WERI-Rb-1 (cell line): ENCODE measurements around the gene RAB20.

ENCODE experiments used
- DNase-seq: peaks from one replicate; pipeline ENCODE4 v3.0.0-alpha.2; 2020
- H3K27ac ChIP-seq: fragments of 250-450 bp; sonication (Bioruptor Pico); 2 replicates; pipeline ENCODE4 v1.5.1; 2020; ENCODE audit warnings: mild to moderate bottlenecking, moderate library complexity
- H3K27me3 ChIP-seq: fragments of 250-450 bp; sonication (Bioruptor Pico); 2 replicates; pipeline ENCODE4 v1.5.1; 2021; ENCODE audit warnings: mild to moderate bottlenecking, low read depth, moderate library complexity; ENCODE audit not compliant: insufficient read depth, severe bottlenecking
- H3K36me3 ChIP-seq: fragments of 250-450 bp; sonication (Bioruptor Pico); 2 replicates; pipeline ENCODE4 v1.5.1; 2020; ENCODE audit warnings: mild to moderate bottlenecking, moderate library complexity
- H3K4me3 ChIP-seq: 2 replicates; pipeline ENCODE4 v1.5.1; 2011; ENCODE audit warnings: low read depth, mild to moderate bottlenecking, control low read depth, low read length
- H3K9me3 ChIP-seq: fragments of 250-450 bp; sonication (Bioruptor Pico); 2 replicates; pipeline ENCODE4 v1.5.1; 2021; ENCODE audit warnings: mild to moderate bottlenecking, moderate library complexity; ENCODE audit not compliant: severe bottlenecking
- CTCF ChIP-seq: IDR thresholded peaks from 2 replicates; pipeline ENCODE4 v1.5.1; 2011; ENCODE audit warnings: low read depth, mild to moderate bottlenecking, control low read depth, inconsistent platforms, low read length

RAB20 gene

GRCh38 chr13:110589793-110590390 is 28.4 kb upstream of the RAB20 start:
- Histone ChIP-seq H3K36me3 (no peaks in the 10 kb centered on the region), H3K4me3 (no peak overlapping the region), H3K27me3 (peaks cover 10% of the 10 kb centered on the region), H3K9me3 (no peaks in the 10 kb centered on the region), H3K27ac (no peak overlapping the region)
- no peak for TF ChIP-seq CTCF
- no peak for DNase-seq

GRCh38 chr13:110583178-110583865 is 21.8 kb upstream of the RAB20 start:
- Histone ChIP-seq H3K9me3 (no peaks in the 10 kb centered on the region), H3K27ac (no peak overlapping the region), H3K27me3 (no peaks in the 10 kb centered on the region), H3K36me3 (no peaks in the 10 kb centered on the region), H3K4me3 (no peak overlapping the region)
- no peak for DNase-seq
- no peak for TF ChIP-seq CTCF

- H3K9me3 ChIP-seq = no peaks in the 10 kb centered on the region
- H3K4me3 ChIP-seq = no peak overlapping the region
- TF ChIP-seq CTCF = no peak
- no peak overlapping the region for H3K27ac ChIP-seq
- no peaks in the 10 kb centered on the region for H3K27me3 ChIP-seq
- H3K36me3 ChIP-seq = no peaks in the 10 kb centered on the region
- DNase-seq = no peak
These were observed 21.0 kb upstream of the RAB20 start for GRCh38 chr13:110582421-110582954.

- Histone ChIP-seq H3K36me3 (no peaks in the 10 kb centered on the region), H3K4me3 (no peak overlapping the region), H3K9me3 (no peaks in the 10 kb centered on the region), H3K27ac (no peak overlapping the region), H3K27me3 (no peaks in the 10 kb centered on the region)
- TF ChIP-seq CTCF = no peak
- no peak for DNase-seq
These were observed 20.1 kb upstream of the RAB20 start for GRCh38 chr13:110581506-110582185.

GRCh38 chr13:110580800-110581199 is 19.3 kb upstream of the RAB20 start:
- Histone ChIP-seq H3K9me3 (no peaks in the 10 kb centered on the region), H3K27ac (no peak overlapping the region), H3K27me3 (no peaks in the 10 kb centered on the region), H3K4me3 (no peak overlapping the region), H3K36me3 (no peaks in the 10 kb centered on the region)
- no peak for TF ChIP-seq CTCF
- no peak for DNase-seq
